ENCODE data around the gene CHST8.

DNA sequence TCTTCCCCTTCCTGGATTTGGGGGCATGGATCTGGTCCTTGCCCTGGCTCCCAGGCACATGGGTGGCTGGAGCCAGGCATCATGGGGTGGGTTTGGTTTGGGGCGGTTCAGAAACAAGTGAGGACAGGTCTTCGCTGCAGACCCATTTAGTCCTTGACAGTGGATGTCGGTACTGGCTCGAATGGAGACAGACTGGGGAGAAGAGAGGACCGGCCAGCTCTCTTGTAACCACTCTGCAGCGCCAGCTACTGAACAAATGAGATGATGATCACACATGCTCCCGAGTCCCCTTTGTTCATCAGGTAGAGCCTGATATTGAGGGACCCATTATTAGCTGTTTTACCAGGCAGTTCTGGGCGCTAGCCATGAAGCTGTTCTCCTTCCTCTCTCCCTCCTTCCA is 64.5 kb downstream of the CHST8 start:
- TF ChIP-seq SP1 (IDR thresholded peaks at IDR 0.05) (no peak), FOXM1 (IDR thresholded peaks at IDR 0.05; ENCODE audit: borderline replicate concordance) (no peak), FOXK2 (IDR thresholded peaks at IDR 0.05) (no peak), ARNT (IDR thresholded peaks at IDR 0.05) (no peak), SUZ12 (IDR thresholded peaks at IDR 0.05) (no peak), HDGF (IDR thresholded peaks at IDR 0.05; ENCODE audit: borderline replicate concordance) (no peak), TARDBP (IDR thresholded peaks at IDR 0.05) (no peak)
